Measurements from ENCODE around the gene RNF168.

The RNF168 gene

DNA sequence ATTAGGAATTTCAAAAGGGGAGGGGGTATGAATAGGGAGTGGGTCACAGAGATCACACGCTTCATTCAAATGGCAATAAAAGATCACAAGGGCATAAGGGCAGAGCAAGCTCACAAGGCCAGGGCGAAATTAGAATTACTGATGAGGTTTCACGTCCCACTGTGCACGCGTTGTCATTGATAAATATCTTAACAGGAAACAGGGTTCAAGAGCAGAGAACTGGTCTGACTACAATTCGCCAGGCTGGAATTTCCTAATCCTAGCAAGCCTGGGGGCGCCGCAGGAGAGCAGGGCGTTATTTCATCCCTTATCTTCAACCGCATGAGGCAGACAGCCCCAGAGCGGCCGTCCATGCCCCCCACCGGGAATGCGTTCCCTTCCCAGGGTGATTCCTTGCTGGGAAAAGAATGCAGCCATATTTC, 29.7 kb upstream of the RNF168 start:
- Histone ChIP-seq H3K4me2 (no peak overlapping the region), H4K20me1 (ENCODE audit: insufficient read depth) (no peaks in the 10 kb centered on the region), H3K36me3 (ENCODE audit: insufficient read depth) (no peaks in the 10 kb centered on the region), H3K79me2 (ENCODE audit: insufficient read depth, low read depth) (no peaks in the 10 kb centered on the region), H2AFZ (ENCODE audit: low read depth) (no peak overlapping the region), H3K4me1 (ENCODE audit: low read depth, poor library complexity, severe bottlenecking) (peaks cover 4% of the 10 kb centered on the region), H3K27me3 (ENCODE audit: insufficient read depth, low read depth) (no peaks in the 10 kb centered on the region), H3K9ac (no peak overlapping the region), H3K27ac (no peak overlapping the region), H3K4me3 (IDR thresholded peaks at IDR 0.05; ENCODE audit: insufficient read depth, low read depth, low read length) (no peak overlapping the region)
- TF ChIP-seq, protein P1, sequence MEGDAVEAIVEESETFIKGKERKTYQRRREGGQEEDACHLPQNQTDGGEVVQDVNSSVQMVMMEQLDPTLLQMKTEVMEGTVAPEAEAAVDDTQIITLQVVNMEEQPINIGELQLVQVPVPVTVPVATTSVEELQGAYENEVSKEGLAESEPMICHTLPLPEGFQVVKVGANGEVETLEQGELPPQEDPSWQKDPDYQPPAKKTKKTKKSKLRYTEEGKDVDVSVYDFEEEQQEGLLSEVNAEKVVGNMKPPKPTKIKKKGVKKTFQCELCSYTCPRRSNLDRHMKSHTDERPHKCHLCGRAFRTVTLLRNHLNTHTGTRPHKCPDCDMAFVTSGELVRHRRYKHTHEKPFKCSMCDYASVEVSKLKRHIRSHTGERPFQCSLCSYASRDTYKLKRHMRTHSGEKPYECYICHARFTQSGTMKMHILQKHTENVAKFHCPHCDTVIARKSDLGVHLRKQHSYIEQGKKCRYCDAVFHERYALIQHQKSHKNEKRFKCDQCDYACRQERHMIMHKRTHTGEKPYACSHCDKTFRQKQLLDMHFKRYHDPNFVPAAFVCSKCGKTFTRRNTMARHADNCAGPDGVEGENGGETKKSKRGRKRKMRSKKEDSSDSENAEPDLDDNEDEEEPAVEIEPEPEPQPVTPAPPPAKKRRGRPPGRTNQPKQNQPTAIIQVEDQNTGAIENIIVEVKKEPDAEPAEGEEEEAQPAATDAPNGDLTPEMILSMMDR (conservative IDR thresholded peaks at IDR 0.05; ENCODE audit: low read depth, low read length) = no peak

DNA sequence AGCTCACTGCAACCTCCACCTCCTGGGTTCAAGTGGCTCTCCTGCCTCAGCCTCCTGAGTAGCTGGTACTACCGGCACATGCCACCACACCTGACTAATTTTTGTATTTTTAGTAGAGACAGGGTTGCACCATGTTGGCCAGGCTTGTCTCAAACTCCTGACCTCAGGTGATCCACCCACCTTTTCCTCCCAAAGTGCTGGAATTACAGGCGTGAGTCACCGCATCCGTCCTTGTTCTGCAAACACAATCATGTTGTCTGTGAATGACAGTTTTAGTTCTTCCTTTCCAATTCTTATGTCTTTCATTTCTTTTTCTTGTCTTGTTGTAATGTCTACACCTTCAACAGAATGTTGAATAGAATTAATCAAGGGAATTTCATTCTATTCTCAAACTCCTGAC, 27.9 kb upstream of the RNF168 start:
- Histone ChIP-seq H3K27me3 (ENCODE audit: insufficient read depth, low read depth) (no peaks in the 10 kb centered on the region), H2AFZ (ENCODE audit: low read depth) (no peak overlapping the region), H3K4me2 (no peak overlapping the region), H4K20me1 (ENCODE audit: insufficient read depth) (no peaks in the 10 kb centered on the region), H3K4me1 (ENCODE audit: low read depth, poor library complexity, severe bottlenecking) (peaks cover 16% of the 10 kb centered on the region), H3K4me3 (IDR thresholded peaks at IDR 0.05; ENCODE audit: insufficient read depth, low read depth, low read length) (no peak overlapping the region), H3K36me3 (ENCODE audit: insufficient read depth) (no peaks in the 10 kb centered on the region), H3K27ac (no peak overlapping the region), H3K79me2 (ENCODE audit: insufficient read depth, low read depth) (no peaks in the 10 kb centered on the region), H3K9ac (no peak overlapping the region)
- TF ChIP-seq, protein P1 (conservative IDR thresholded peaks at IDR 0.05; ENCODE audit: low read depth, low read length) = no peak

DNA sequence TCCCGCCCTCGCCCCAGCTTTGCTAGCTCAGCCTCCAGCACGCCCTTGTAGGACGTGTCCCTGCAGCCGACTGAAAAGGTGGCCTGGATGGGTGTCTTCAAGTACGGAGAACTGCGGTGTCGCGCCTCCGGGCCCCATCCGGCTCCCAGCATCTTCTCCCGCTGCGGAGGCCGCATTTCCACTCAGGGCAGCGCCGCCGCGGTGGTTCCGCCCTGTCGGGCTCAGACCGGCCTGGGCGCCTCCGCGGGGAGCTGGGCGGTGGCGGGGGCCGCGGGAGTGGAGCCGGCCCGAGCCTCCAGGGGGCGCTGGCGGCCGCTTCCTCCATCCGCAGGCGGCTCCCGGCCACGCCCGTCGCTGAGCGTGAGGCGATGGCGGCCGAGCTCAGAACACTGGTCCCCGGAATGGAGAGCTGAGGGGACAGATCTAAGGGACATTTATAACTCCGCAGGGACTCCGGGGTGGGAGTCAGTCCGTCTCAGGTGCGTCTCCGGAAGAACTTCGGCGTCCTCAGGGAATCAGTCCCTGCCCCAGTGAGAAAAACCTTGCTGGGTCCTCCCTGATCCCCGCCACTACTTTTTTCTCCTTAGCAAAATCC, 25.2 kb upstream of the RNF168 start:
- Histone ChIP-seq H3K79me2 (ENCODE audit: insufficient read depth, low read depth) (no peaks in the 10 kb centered on the region), H3K4me2 (peak overlapping the region; percentile 49), H3K27ac (peak overlapping the region; percentile 54), H3K36me3 (ENCODE audit: insufficient read depth) (no peaks in the 10 kb centered on the region), H3K9ac (peak overlapping the region; percentile 67; the same call in 1 of the 2 replicates), H4K20me1 (ENCODE audit: insufficient read depth) (no peaks in the 10 kb centered on the region), H2AFZ (ENCODE audit: low read depth) (peak overlapping the region; percentile 98), H3K4me3 (IDR thresholded peaks at IDR 0.05; ENCODE audit: insufficient read depth, low read depth, low read length) (peak overlapping the region; percentile 38), H3K27me3 (ENCODE audit: insufficient read depth, low read depth) (no peaks in the 10 kb centered on the region), H3K4me1 (ENCODE audit: low read depth, poor library complexity, severe bottlenecking) (peaks cover 16% of the 10 kb centered on the region)
- TF ChIP-seq, protein P1 (conservative IDR thresholded peaks at IDR 0.05; ENCODE audit: low read depth, low read length) = peak; percentile 80

DNA sequence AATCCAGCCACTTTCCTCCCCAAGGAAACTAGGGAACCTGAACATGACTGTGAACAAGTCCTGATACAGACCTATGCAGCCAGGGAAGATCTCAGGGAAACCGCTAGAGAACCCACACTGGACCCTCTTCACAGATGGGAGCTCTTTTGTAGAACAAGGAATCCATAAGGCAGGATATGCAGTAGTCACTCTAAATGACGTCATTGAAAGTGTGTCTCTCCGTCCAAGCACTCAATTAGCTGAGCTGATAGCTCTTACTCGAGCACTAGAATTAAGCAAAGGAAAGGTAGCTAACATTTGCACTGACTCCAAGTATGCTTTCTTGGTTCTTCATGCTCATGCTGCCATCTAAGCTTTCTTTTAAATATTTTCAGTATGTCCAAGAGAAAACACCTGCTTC, 21.6 kb upstream of the RNF168 start:
- H4K20me1 ChIP-seq (ENCODE audit: insufficient read depth) = no peaks in the 10 kb centered on the region
- TF ChIP-seq, protein P1 (conservative IDR thresholded peaks at IDR 0.05; ENCODE audit: low read depth, low read length) = no peak
- peaks cover 16% of the 10 kb centered on the region for H3K4me1 ChIP-seq (ENCODE audit: low read depth, poor library complexity, severe bottlenecking)
- no peak overlapping the region for H3K9ac ChIP-seq
- no peak overlapping the region for H3K4me3 ChIP-seq (IDR thresholded peaks at IDR 0.05; ENCODE audit: insufficient read depth, low read depth, low read length)
- no peak overlapping the region for H2AFZ ChIP-seq (ENCODE audit: low read depth)
- no peaks in the 10 kb centered on the region for H3K27me3 ChIP-seq (ENCODE audit: insufficient read depth, low read depth)
- no peaks in the 10 kb centered on the region for H3K79me2 ChIP-seq (ENCODE audit: insufficient read depth, low read depth)
- no peak overlapping the region for H3K27ac ChIP-seq
- H3K4me2 ChIP-seq = no peak overlapping the region
- no peaks in the 10 kb centered on the region for H3K36me3 ChIP-seq (ENCODE audit: insufficient read depth)
